Fibroblast of skin of back (primary cell): Measurements from ENCODE around the gene ADAMTSL1.

ENCODE experiments used
- DNase-seq: peaks from one replicate; pipeline ENCODE4 v3.0.0-alpha.2; 2013

Gene ADAMTSL1

GRCh38 chr9:18564018-18564880, 90.3 kb downstream of the ADAMTSL1 start:
- no peak for DNase-seq

GRCh38 chr9:18566121-18566520, 92.2 kb downstream of the ADAMTSL1 start:
- peak; percentile 87 for DNase-seq

- DNase-seq: no peak
Measured at GRCh38 chr9:18568973-18569372, 95.0 kb downstream of the ADAMTSL1 start.

- DNase-seq: no peak
Measured at GRCh38 chr9:18569941-18570630, 96.1 kb downstream of the ADAMTSL1 start.

GRCh38 chr9:18573021-18573556, 99.1 kb downstream of the ADAMTSL1 start:
- DNase-seq: no peak

GRCh38 chr9:18575686-18576085, 101.7 kb downstream of the ADAMTSL1 start:
- no peak for DNase-seq

GRCh38 chr9:18579536-18579935, 105.6 kb downstream of the ADAMTSL1 start:
- no peak for DNase-seq

- DNase-seq: peak; percentile 76
Measured at GRCh38 chr9:18580151-18580550, 106.2 kb downstream of the ADAMTSL1 start.

- DNase-seq: peak; percentile 39
Measured at GRCh38 chr9:18585996-18586395, 112.0 kb downstream of the ADAMTSL1 start.

- DNase-seq: peak; percentile 91
Measured at GRCh38 chr9:18588002-18588401, 114.0 kb downstream of the ADAMTSL1 start.

- no peak for DNase-seq
Measured at GRCh38 chr9:18591261-18591660, 117.3 kb downstream of the ADAMTSL1 start.

- DNase-seq: no peak
Measured at GRCh38 chr9:18594837-18595236, 120.9 kb downstream of the ADAMTSL1 start.

GRCh38 chr9:18595597-18595996, 121.6 kb downstream of the ADAMTSL1 start:
- DNase-seq: no peak

GRCh38 chr9:18596920-18597319, 123.0 kb downstream of the ADAMTSL1 start:
- DNase-seq: peak; percentile 68

GRCh38 chr9:18598969-18599368, 125.0 kb downstream of the ADAMTSL1 start:
- no peak for DNase-seq

GRCh38 chr9:18601026-18601425, 127.1 kb downstream of the ADAMTSL1 start:
- DNase-seq: no peak

- peak; percentile 34 for DNase-seq
Measured at GRCh38 chr9:18601956-18602355, 128.0 kb downstream of the ADAMTSL1 start.

- DNase-seq: no peak
Measured at GRCh38 chr9:18604767-18605730, 131.1 kb downstream of the ADAMTSL1 start.

GRCh38 chr9:18605766-18606180, 131.8 kb downstream of the ADAMTSL1 start:
- DNase-seq: peak; percentile 38

- peak; percentile 45 for DNase-seq
Measured at GRCh38 chr9:18606281-18606680, 132.3 kb downstream of the ADAMTSL1 start.

GRCh38 chr9:18606846-18607245, 132.9 kb downstream of the ADAMTSL1 start:
- no peak for DNase-seq

GRCh38 chr9:18608371-18608770, 134.4 kb downstream of the ADAMTSL1 start:
- DNase-seq: no peak
